ENCODE results near the gene GPC1.

Gene GPC1

GRCh38 chr2:240458044-240458899 is 22.8 kb downstream of the GPC1 start:
- no peak for DNase-seq

GRCh38 chr2:240458900-240459391 is 23.5 kb downstream of the GPC1 start:
- no peak for DNase-seq

- no peak for DNase-seq
Measured at GRCh38 chr2:240459401-240460252, 24.2 kb downstream of the GPC1 start.

- DNase-seq = no peak
Measured at GRCh38 chr2:240460253-240460711, 24.8 kb downstream of the GPC1 start.

- no peak for DNase-seq
Measured at GRCh38 chr2:240460781-240461431, 25.4 kb downstream of the GPC1 start.

- DNase-seq = no peak
Measured at GRCh38 chr2:240461471-240462072, 26.1 kb downstream of the GPC1 start.

- DNase-seq = no peak
Measured at GRCh38 chr2:240462073-240462706, 26.7 kb downstream of the GPC1 start.

- DNase-seq = no peak
Measured at GRCh38 chr2:240462707-240463273, 27.3 kb downstream of the GPC1 start.

GRCh38 chr2:240463274-240463865 is 27.9 kb downstream of the GPC1 start:
- DNase-seq = no peak

- no peak for DNase-seq
Measured at GRCh38 chr2:240463866-240464481, 28.5 kb downstream of the GPC1 start.

GRCh38 chr2:240464514-240465241 is 29.2 kb downstream of the GPC1 start:
- no peak for DNase-seq

GRCh38 chr2:240465268-240465764 is 29.9 kb downstream of the GPC1 start:
- no peak for DNase-seq

GRCh38 chr2:240465765-240466578 is 30.5 kb downstream of the GPC1 start:
- DNase-seq = no peak

GRCh38 chr2:240466579-240467148 is 31.2 kb downstream of the GPC1 start:
- DNase-seq = no peak

- DNase-seq = no peak
Measured at GRCh38 chr2:240467149-240467642, 31.7 kb downstream of the GPC1 start.

GRCh38 chr2:240467659-240468302 is 32.3 kb downstream of the GPC1 start:
- no peak for DNase-seq

GRCh38 chr2:240468303-240469238 is 33.1 kb downstream of the GPC1 start:
- DNase-seq = no peak
